Type B pancreatic cell (in vitro differentiated cells): Measurements from ENCODE around the gene MYLK. TPM values are rescaled to one million over a fixed set of nuclear protein-coding genes. Genes with fewer than 3 reads are reported as not detected.

Experiments used
- DNase-seq: peaks from one replicate; pipeline ENCODE4 v3.0.0; 2021; ENCODE audit warnings: mixed read lengths; ENCODE audit not compliant: unreplicated experiment; ENCODE audit errors: extremely low spot score
- H3K27ac Mint-ChIP-seq: 2 replicates; pipeline ENCODE4 v1.8.0; 2021; ENCODE audit warnings: mild to moderate bottlenecking, mixed read lengths
- H3K27me3 Mint-ChIP-seq: 2 replicates; pipeline ENCODE4 v1.8.0; 2021; ENCODE audit warnings: mixed read lengths
- H3K36me3 Mint-ChIP-seq: 2 replicates; pipeline ENCODE4 v1.8.0; 2021; ENCODE audit warnings: mixed read lengths
- H3K4me1 Mint-ChIP-seq: one replicate; pipeline ENCODE4 v1.8.0; 2021; ENCODE audit warnings: mixed read lengths; ENCODE audit not compliant: unreplicated experiment
- H3K4me3 Mint-ChIP-seq: 2 replicates; pipeline ENCODE4 v1.8.0; 2021; ENCODE audit warnings: mild to moderate bottlenecking, mixed read lengths
- H3K9me3 Mint-ChIP-seq: 2 replicates; pipeline ENCODE4 v1.8.0; 2021; ENCODE audit warnings: mixed read lengths
- CTCF ChIP-seq: fragments of 200-600 bp; sonication (generic); conservative IDR thresholded peaks from 2 replicates; pipeline ENCODE4 v1.5.0; 2021; ENCODE audit warnings: antibody characterized with exemption, mild to moderate bottlenecking
- total RNA-seq: library from RNA; stranded (reverse); gene quantifications from 2 replicates; pipeline ENCODE4 v1.2.1, GENCODE V29; 2021; ENCODE audit warnings: low replicate concordance

The MYLK gene
- total RNA-seq, 1 donor from 2014 or later: 16.8 TPM

DNA sequence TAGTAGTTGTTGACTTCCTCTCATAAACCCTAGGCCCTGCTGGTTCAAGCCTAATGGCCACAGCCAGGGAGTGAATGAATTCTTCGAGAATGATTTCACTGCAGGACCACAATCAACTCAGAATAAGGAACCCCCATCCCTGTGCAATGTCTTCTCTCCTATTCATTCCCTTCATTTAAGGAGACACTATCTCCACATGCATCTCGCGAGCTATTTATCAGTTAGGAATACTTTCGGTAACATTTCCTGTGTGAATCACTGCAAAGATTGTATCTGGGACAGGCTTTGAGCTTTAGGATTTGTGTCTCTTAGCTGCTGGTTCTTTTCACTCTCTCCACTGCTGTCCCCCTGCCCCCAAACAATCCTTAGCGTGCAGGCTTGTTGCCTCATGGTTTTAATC is 94.4 kb downstream of the MYLK start:
- H3K27me3 Mint-ChIP-seq: peaks cover 5% of the 10 kb centered on the region
- H3K4me1 Mint-ChIP-seq: peaks cover 20% of the 10 kb centered on the region
- H3K27ac Mint-ChIP-seq: no peak overlapping the region
- no peaks in the 10 kb centered on the region for H3K36me3 Mint-ChIP-seq
- H3K9me3 Mint-ChIP-seq: peaks cover 5% of the 10 kb centered on the region
- H3K4me3 Mint-ChIP-seq: peak overlapping the region; percentile 19
- no peak for TF ChIP-seq CTCF
- DNase-seq: no peak

DNA sequence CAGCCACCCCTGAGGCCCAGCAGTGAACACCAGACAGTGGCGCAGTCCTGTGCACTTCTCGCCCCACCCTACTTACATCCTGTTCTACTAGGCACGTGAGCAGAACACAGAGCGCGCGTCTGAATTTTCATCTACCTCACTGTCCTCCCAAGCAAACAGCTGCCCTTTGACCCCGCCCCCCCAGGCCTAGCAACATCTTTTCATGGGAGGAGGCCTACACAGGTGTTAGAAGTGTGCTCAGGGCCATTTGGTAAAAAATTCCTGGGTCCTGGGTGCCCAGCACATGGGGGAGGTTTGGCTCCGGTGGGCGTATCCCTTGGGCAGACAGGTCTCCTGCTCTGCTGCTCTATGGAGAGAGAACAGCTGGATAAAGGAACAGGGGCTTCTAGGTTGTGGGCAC is 95.0 kb downstream of the MYLK start:
- Mint-ChIP-seq H3K9me3 (peaks cover 5% of the 10 kb centered on the region), H3K27me3 (peaks cover 5% of the 10 kb centered on the region), H3K36me3 (no peaks in the 10 kb centered on the region), H3K4me1 (peaks cover 20% of the 10 kb centered on the region), H3K4me3 (no peak overlapping the region), H3K27ac (no peak overlapping the region)
- TF ChIP-seq CTCF: no peak
- DNase-seq: no peak

DNA sequence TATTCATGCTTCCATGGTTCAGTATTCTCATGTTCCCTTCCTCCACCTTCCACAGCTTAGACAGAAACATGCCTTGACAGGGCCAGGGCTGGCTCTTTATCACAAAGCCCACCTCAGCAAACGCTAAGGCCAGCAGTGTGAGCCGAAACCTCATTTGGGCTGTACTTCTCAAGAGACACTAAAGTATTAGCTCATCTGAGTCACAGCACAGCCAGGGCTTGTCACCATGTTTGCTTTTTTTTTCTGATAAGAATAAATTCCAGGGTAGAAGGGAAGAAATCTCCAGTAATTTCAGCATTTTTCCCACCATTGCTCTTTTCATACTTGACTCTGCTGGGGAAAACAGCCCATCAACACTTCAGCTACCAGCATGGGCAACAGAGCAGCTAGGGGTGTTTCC is 95.4 kb downstream of the MYLK start:
- H3K4me1 Mint-ChIP-seq: peaks cover 20% of the 10 kb centered on the region
- peaks cover 5% of the 10 kb centered on the region for H3K9me3 Mint-ChIP-seq
- no peak overlapping the region for H3K4me3 Mint-ChIP-seq
- TF ChIP-seq CTCF: no peak
- H3K27ac Mint-ChIP-seq: no peak overlapping the region
- H3K36me3 Mint-ChIP-seq: no peaks in the 10 kb centered on the region
- no peak for DNase-seq
- peaks cover 5% of the 10 kb centered on the region for H3K27me3 Mint-ChIP-seq

GRCh38 chr3:123787133-123787532 is 97.0 kb downstream of the MYLK start:
- Mint-ChIP-seq H3K4me3 (no peak overlapping the region), H3K4me1 (peaks cover 16% of the 10 kb centered on the region), H3K36me3 (no peaks in the 10 kb centered on the region), H3K27me3 (no peaks in the 10 kb centered on the region), H3K9me3 (no peaks in the 10 kb centered on the region), H3K27ac (no peak overlapping the region)
- TF ChIP-seq CTCF: no peak
- DNase-seq: no peak

DNA sequence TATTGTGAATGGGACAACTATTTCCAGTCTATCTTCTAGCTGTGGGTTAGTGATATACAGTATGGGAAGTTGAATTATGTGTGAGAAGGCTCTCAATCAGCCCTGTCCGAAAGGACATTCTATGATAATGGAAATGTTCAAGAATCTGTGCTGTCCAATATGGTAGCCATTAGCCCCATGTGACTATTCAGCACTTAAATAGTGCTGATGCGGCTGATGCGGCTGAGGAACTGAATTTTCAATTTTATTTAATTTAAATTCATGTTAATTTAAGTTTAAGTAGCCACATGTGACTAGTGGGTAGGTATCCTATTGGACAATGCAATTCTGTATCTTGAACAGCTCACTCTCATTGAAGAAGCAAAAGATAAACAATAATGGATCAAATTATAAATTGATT is 98.5 kb downstream of the MYLK start:
- TF ChIP-seq CTCF: no peak
- DNase-seq: no peak
- peaks cover 4% of the 10 kb centered on the region for H3K27me3 Mint-ChIP-seq
- H3K27ac Mint-ChIP-seq: no peak overlapping the region
- H3K4me1 Mint-ChIP-seq: peaks cover 14% of the 10 kb centered on the region
- H3K36me3 Mint-ChIP-seq: no peaks in the 10 kb centered on the region
- H3K9me3 Mint-ChIP-seq: no peaks in the 10 kb centered on the region
- H3K4me3 Mint-ChIP-seq: no peak overlapping the region

DNA sequence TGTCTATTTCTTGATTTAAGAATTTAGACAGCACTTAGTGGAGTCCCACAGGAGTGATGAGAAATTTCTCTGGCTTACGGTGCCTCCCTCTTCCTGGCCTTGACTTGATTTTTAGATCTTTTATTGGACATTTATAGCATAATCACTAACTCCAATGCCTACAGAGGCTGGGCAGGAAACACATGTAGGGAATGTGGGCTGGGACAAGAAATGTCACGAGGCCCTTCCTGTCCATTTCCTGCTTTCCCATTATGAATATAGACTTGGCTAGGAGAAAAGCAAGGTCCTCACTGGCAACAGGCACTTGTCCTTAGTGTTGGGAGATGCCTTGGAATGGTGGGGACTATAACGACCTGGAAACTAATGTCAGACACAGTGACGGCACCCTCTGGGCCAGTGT is 100.3 kb downstream of the MYLK start:
- H3K36me3 Mint-ChIP-seq: no peaks in the 10 kb centered on the region
- H3K27me3 Mint-ChIP-seq: peaks cover 8% of the 10 kb centered on the region
- TF ChIP-seq CTCF: no peak
- no peaks in the 10 kb centered on the region for H3K9me3 Mint-ChIP-seq
- no peak overlapping the region for H3K27ac Mint-ChIP-seq
- DNase-seq: no peak
- no peak overlapping the region for H3K4me3 Mint-ChIP-seq
- H3K4me1 Mint-ChIP-seq: peaks cover 18% of the 10 kb centered on the region
